HEK293T (cell line): ENCODE data around the gene EPHA10.

Source experiments
- ARNT ChIP-seq: fragments of 450-650 bp; IDR thresholded peaks from 2 replicates; pipeline ENCODE4 v1.6.1; 2017; ENCODE audit warnings: mild to moderate bottlenecking
- BHLHE40 ChIP-seq: fragments of 450-650 bp; IDR thresholded peaks from 2 replicates; pipeline ENCODE4 v1.6.1; 2016; ENCODE audit warnings: mild to moderate bottlenecking, moderate library complexity, borderline replicate concordance
- ELF4 ChIP-seq: fragments of 450-650 bp; IDR thresholded peaks from 2 replicates; pipeline ENCODE4 v1.6.1; 2017; ENCODE audit warnings: antibody characterized with exemption
- FOXA1 ChIP-seq: fragments of 450-650 bp; IDR thresholded peaks from 2 replicates; pipeline ENCODE4 v1.6.1; 2016; ENCODE audit warnings: mild to moderate bottlenecking
- FOXK2 ChIP-seq: fragments of 450-650 bp; IDR thresholded peaks from 2 replicates; pipeline ENCODE4 v1.6.1; 2016; ENCODE audit warnings: mild to moderate bottlenecking
- FOXM1 ChIP-seq: fragments of 450-650 bp; IDR thresholded peaks from 2 replicates; pipeline ENCODE4 v1.6.1; 2017; ENCODE audit warnings: mild to moderate bottlenecking, borderline replicate concordance
- HDGF ChIP-seq: fragments of 450-650 bp; IDR thresholded peaks from 2 replicates; pipeline ENCODE4 v1.6.1; 2017; ENCODE audit warnings: antibody characterized with exemption, borderline replicate concordance
- LEF1 ChIP-seq: fragments of 450-650 bp; IDR thresholded peaks from 2 replicates; pipeline ENCODE4 v1.6.1; 2017; ENCODE audit warnings: mild to moderate bottlenecking, borderline replicate concordance
- SUZ12 ChIP-seq: fragments of 450-650 bp; IDR thresholded peaks from 2 replicates; pipeline ENCODE4 v1.6.1; 2016; ENCODE audit warnings: mild to moderate bottlenecking
- TARDBP ChIP-seq: fragments of 450-650 bp; IDR thresholded peaks from 2 replicates; pipeline ENCODE4 v1.6.1; 2016

DNA sequence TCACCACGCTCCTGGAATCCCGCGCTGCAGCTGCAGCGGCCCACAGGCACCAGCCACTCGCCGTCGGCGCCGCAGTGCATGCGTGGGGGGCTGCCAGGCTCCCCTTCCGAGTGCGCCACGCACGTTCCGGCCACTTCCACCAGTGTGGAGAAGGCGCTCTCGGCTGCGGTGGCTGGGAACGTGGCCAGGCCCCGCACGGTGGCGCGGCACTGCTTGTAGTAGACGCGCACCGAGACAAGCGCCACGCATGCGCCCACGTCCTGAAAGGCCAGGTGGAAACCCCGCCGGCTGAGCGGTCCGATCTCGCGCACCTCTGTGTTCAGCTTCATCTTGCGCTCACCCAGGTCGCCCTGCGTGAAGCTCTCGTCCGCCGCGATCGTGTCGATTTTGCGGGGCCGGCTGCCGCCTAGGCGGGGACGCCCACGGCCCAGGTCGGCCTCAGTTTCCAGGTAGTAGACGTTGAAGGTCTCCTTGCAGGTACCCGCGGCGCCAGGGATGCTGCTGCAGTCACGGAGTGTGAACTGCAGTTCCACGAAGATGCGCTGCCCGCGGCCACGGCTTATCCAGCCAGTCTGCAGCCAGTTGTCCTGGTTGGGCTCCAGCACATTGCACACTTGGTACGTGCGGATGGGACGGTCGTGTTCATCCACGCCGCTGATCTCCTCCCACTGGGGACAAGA, 3.4 kb downstream of the EPHA10 start:
- TF ChIP-seq ARNT, result no peak
- TF ChIP-seq ELF4, result no peak
- TF ChIP-seq FOXA1, result no peak
- TF ChIP-seq BHLHE40, result no peak
- TF ChIP-seq HDGF, result no peak
- TF ChIP-seq SUZ12, result no peak
- no peak for TF ChIP-seq FOXM1
- TF ChIP-seq LEF1, result no peak
- TF ChIP-seq FOXK2, result no peak
- TF ChIP-seq TARDBP, result no peak
